Superior temporal gyrus (tissue), 1 donor: ENCODE measurements around the gene CAMK2G.
"Not testable (repeated sequence)": the region's sequence is repeated elsewhere in the genome, so short reads cannot be mapped to it uniquely, and the experiment has no call there.

Experiments
- DNase-seq: peaks from one replicate; pipeline ENCODE4 v3.0.0-alpha.2; 2016; ENCODE audit errors: extremely low spot score

The CAMK2G gene

GRCh38 chr10:73791871-73792400, 82.4 kb downstream of the CAMK2G start:
- no peak for DNase-seq

GRCh38 chr10:73790886-73791625, 83.3 kb downstream of the CAMK2G start:
- DNase-seq = no peak

GRCh38 chr10:73789659-73790055, 84.7 kb downstream of the CAMK2G start:
- DNase-seq = no peak

DNA sequence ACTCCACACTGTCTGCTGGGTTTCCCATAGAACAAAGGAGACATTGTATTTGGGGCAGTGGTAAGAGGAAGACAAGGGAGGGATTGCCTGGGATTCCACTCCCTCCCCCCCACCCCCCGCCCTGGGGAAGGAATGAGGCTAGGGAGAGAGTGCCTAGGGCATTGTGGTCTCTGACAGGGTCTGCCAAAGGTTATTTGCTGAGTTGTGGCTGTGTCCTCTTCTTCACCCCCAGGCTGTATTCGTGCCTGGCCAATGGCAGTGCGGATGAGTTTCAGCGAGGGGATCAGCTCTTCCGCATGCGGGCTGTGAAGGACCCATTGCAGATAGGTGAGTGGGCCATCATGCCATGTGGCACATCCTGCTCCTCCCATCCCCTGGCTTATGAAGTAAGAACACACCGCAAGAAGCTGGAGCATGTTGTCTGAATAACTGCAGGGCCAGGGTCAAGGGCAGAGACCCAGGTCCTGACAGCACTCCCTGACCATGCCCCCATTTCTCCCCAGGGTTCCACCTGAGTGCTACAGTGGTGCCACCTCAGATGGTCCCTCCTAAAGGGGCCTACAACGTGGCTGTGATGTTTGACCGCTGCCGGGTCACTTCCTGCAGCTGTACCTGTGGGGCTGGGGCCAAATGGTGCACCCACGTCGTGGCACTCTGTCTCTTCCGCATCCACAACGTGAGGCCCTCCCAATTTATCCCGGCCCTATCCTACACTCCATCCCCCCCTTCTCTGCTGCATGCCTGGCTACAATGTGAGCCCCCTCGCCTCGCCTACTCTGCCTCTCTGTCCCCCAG, 85.3 kb downstream of the CAMK2G start:
- no peak for DNase-seq

DNA sequence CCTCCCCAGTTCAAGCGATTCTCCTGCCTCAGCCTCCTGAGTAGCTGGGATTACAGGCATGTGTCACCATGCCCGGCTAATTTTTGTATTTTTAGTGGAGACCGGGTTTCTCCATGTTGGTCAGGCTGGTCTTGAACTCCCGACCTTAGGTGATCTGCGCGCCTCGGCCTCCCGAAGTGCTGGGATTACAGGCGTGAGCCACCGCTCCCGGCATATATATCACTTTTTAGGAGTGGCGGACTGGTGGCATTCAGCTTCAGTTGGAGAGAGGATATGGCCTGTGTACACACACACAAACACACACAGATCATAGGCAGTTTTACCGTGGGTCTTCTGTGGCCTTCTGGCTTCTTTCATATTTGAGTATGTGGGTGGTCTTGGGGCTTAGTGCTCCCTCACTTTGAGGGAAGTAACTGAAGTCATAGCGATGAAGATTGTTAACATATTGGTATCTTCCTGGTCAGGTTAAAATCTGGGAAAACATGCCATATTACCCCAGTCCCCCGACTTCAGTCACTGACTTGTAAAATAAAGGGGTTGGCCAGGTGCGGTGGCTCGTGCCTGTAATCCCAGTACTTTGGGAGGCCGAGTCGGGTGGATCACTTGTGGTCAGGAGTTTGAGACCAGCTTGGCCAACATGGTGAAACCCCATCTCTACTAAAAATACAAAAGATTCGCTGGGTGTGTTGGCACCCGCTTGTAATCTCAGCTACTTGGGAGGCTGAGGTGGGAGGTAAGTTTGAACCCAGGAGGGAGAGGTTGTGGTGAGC, 87.1 kb downstream of the CAMK2G start:
- DNase-seq = not testable (repeated sequence)

GRCh38 chr10:73786512-73786885, 87.9 kb downstream of the CAMK2G start:
- no peak for DNase-seq

DNA sequence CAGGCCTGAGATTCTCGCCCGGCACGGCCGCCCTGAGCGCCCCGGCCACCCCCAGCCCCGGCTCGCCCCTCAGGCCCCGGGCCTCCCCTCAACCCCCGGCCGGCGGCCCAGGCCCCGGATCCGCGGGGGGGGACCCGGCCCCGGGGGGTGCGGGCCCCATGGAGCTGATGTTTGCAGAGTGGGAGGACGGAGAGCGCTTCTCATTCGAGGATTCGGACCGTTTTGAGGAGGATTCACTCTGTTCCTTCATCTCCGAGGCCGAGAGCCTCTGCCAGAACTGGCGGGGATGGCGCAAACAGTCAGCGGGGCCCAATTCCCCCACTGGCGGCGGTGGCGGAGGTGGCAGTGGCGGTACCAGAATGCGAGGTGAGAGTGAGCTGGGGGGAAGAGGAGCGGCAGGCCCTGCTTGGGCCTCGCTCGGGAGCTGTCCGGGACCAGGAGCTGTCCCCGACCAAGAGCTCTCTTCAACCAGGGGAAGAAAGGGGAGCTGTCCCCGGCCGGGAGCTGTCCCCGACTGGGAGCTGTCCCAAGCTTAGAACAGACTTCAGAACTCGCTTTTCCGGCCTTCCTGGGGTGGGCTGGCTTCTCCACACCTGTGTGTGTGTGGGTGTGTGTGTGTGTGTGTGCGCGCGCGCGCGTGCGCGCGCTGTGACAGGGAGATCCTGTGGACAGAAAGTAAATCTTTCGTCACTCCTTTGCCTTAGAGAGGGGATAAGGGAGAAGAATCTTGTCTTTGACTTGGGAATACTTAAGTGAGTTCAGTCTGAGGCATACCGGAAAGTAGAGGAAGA, 88.4 kb downstream of the CAMK2G start:
- peak; percentile 23 for DNase-seq

DNA sequence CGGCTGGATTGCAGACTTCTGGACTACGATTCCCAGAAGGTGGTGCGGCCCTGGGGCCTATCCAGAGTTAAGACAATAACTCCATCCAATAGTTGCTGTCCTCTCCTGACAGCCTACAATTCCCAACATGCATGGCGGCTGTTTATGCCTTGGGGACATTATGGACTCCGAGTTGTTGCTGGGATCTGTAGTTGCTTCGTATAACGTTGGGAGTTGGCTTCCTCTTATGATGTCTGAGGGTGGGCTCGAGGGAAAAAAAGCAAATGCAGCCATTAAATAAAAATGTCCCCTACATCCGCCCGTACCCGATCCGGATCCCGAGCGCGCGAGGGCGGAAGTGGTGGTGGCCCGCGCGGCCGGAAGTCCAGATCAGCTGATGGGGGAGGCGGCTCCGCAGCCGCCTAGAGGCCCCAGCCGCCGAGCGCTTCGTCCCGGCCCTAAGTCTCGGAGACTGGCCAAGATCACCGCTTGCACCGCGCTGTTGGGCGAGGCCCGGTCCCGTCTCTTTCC, 89.1 kb downstream of the CAMK2G start, which contains the start of gene ZSWIM8:
TSS of gene ZSWIM8 (plus strand) at position 396 of the 510 bp plus-strand sequence. CDS start 273 bp downstream, outside the sequence.
- DNase-seq = peak; percentile 99

GRCh38 chr10:73782749-73783085, 91.6 kb downstream of the CAMK2G start:
- no peak for DNase-seq

- DNase-seq = peak; percentile 94
Measured at GRCh38 chr10:73781879-73782748, 92.2 kb downstream of the CAMK2G start, which contains the start of gene CHCHD1. Gene CHCHD1, plus strand, starts transcription at chr10:73782048. Its CDS starts 28 bp downstream, at chr10:73782076.

DNA sequence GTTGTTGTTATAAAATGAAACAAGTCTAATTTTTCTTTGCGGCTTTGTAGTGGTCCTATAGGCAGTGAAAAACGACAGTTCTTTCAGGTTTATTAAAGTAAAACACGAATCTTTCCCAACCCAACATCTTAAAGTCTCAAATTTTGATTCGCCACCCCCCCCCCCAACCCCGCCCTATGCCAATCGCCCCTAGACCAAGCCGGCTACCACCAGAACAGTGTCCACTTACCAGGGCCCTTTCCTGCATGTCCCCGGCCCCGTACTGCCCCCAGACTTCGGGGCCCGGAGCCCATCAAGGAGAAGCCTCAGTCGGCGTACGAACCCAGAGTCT, 92.8 kb downstream of the CAMK2G start:
- no peak for DNase-seq

DNA sequence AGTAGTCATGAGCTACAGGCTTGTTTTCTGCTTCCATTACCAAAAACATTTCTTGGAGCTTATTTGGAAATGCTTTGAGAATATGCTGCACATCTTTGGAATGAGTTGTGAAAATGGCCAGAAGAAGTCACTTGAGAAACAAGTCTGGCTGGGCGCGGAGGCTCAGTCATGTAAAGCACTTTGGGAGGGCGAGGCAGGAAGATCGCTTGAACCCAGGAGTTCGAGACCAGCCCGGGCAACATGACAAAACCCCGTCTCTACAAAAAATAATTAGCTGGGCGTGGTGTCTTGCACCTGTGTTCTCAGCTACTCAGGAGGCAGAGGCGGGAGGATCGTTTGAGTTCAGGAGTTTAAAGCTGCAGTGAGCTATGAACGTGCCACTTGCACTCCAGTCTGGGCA, 93.4 kb downstream of the CAMK2G start:
- DNase-seq = no peak

DNA sequence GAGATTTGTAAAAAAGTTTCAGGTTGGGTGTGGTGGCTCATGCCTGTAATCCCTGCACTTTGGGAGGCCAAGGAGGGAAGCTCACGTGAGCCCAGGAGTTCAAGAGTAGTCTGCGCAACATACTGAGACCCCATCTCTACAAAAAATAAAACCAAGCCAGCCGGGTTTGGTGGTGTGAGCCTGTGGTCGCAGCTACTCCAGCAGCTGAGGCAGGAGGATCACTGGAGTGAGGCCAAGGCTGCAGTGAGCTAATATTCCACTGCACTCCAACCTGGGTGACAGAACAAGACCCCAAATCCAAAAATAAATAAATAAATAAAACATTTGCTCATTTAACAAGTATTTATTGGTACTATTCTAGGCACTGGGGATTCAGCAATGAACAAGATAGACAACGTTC, 94.1 kb downstream of the CAMK2G start:
- DNase-seq = no peak

DNA sequence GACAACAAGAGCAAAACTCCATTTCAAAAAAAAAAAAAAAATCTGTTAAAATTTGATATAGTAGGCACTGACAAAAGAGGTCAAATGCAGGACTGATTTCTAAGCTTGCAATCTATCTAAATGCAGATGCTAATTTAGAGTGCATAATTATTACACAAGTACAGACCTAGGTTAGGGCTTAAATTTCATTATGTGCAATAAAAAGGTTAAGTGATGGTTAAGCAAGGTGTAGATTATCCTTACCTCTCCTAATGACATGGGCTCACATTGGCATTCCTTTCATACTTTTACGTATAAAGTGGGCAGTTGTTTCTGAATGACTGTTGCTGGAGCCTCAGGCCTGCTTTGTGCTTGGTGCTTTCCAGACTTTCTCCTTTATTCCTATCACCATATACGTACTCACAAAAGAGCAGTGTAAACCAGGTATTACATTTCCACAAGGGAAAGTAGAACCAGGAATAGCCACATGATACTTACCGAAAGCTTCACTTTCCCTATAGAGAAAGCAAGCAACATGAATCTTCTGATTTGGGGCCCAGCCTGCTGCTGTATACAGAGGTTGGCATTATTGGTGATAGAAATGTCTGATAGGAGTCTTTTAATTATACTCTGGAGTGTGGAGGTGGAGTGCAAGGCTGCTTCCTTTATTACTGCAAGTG, 94.7 kb downstream of the CAMK2G start:
- no peak for DNase-seq

- DNase-seq = no peak
Measured at GRCh38 chr10:73779018-73779417, 95.3 kb downstream of the CAMK2G start.

DNA sequence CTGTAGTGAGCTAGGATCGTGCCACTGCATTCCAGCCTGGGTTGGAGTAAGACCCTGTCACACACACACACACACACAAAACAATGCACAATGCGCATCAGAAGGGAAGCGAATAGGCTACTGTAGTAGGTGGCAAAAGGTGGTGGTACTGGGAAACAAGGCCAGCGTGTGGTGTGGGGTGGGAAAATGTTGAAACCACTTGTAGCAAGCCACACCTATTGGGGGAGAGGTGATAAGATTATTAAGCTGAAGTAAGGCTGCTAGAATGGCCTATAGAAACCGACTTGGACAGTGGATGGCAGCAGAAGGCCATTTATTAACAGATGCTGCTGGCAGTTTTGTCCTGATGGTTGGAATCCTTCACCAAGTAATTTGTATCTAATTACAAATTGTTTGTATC, 99.7 kb downstream of the CAMK2G start:
- peak; percentile 26 for DNase-seq

DNA sequence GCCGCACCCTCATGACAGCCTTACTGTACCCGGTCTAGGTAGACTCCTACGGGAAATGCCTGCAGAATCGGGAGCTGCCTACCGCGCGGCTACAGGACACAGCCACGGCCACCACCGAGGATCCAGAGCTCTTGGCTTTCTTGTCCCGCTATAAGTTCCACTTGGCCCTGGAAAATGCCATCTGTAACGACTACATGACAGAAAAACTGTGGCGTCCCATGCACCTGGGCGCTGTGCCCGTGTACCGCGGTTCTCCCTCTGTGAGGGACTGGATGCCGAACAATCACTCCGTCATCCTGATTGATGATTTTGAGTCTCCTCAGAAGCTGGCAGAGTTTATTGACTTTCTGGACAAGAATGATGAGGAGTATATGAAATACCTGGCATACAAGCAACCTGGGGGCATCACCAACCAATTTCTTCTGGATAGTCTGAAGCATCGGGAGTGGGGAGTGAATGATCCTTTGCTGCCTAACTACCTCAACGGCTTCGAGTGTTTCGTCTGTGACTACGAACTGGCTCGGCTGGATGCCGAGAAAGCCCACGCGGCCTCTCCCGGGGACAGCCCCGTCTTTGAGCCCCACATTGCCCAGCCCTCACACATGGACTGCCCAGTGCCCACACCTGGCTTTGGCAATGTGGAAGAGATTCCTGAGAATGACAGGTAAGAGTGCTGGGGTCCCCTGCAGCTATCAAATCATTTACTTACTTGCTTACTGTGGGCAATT, 101.0 kb downstream of the CAMK2G start:
- peak; percentile 15 for DNase-seq

DNA sequence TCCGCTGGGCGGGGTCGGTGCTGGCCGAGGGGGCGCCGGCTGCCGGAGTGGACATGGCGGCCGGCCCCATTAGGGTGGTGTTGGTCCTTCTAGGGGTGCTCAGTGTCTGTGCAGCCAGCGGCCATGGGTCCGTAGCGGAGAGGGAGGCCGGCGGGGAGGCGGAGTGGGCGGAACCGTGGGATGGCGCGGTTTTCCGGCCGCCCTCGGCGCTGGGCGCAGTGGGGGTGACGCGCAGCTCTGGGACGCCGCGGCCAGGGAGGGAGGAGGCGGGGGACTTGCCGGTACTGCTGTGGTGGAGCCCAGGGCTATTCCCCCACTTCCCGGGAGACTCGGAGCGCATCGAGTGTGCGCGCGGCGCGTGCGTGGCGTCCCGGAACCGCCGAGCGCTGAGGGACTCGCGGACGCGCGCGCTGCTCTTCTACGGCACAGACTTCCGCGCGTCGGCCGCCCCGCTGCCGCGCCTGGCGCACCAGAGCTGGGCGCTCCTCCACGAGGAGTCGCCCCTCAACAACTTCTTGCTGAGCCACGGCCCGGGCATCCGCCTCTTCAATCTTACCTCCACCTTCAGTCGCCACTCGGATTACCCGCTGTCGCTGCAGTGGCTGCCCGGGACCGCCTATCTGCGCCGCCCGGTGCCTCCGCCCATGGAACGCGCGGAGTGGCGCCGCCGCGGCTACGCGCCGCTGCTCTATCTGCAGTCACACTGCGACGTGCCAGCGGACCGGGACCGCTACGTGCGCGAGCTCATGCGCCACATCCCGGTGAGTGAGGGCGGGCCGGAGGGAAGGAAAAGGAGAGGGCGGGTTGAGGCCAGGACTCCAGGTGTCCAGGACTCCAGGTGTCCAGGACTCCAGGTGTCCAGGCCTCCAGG, 101.8 kb downstream of the CAMK2G start:
- peak; percentile 76 for DNase-seq
